ENCODE data around the gene RGS12. TPM values are rescaled to one million over a fixed set of nuclear protein-coding genes. Genes with fewer than 3 reads are reported as not detected.

RGS12 gene
- total RNA-seq, 1 experiment from 2014 or later = 16.9 TPM

DNA sequence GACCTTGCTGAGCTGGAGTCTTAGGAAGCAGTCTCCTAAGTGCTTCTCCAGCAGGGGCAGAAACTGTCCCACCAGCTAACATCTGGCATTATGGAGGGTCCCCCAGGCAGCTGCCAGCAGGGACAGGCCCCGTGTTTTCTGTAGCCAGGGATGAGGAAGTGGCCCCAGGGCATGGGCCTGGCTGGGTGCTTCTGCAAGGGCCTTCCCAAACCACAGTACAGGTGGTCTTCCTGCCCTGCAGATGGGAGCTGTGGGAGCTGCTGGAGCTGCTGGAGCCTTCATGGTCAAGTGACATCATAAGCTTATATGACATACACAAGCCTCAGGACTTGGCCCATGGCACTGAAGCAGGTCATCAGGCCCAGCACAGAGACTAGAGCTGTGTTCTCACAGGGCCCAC lies 48.8 kb upstream of the RGS12 start:
- Histone ChIP-seq H3K23me2 (ENCODE audit: insufficient read length, low read depth, low read length, poor library complexity, severe bottlenecking) (no peaks in the 10 kb centered on the region), H4K91ac (ENCODE audit: insufficient read length, low read depth, low read length) (no peak overlapping the region), H3K14ac (ENCODE audit: insufficient read depth, low read length) (no peak overlapping the region), H2BK120ac (ENCODE audit: low read depth, low read length, poor library complexity, severe bottlenecking) (no peak overlapping the region), H2BK15ac (ENCODE audit: low read depth, low read length) (no peak overlapping the region), H3K9me3 (ENCODE audit: control insufficient read depth, low read depth, low read length) (no peaks in the 10 kb centered on the region), H3K4ac (ENCODE audit: low read depth, low read length) (no peak overlapping the region), H4K20me1 (ENCODE audit: control insufficient read depth, insufficient read depth, insufficient read length) (no peaks in the 10 kb centered on the region), H4K5ac (ENCODE audit: insufficient read length, low read depth, low read length) (no peak overlapping the region), H3K4me2 (ENCODE audit: insufficient read depth, insufficient read length, low read length) (no peak overlapping the region), H2BK5ac (ENCODE audit: insufficient read length, low read length) (no peak overlapping the region), H3K9ac (ENCODE audit: extremely low read depth, insufficient read length, low read length) (no peak overlapping the region), H2BK12ac (ENCODE audit: insufficient read length, low read depth, low read length) (no peak overlapping the region), H3K23ac (ENCODE audit: insufficient read length, low read depth, low read length) (no peak overlapping the region), H3K4me1 (ENCODE audit: insufficient read depth, low read length) (no peaks in the 10 kb centered on the region), H2AFZ (ENCODE audit: low read length) (no peak overlapping the region), H4K8ac (replicated peaks; ENCODE audit: insufficient read length, low read depth, low read length) (no peak overlapping the region), H2AK5ac (ENCODE audit: insufficient read length, low read length) (no peak overlapping the region), H3K27me3 (ENCODE audit: insufficient read depth, low read length) (no peaks in the 10 kb centered on the region), H3K79me2 (ENCODE audit: insufficient read depth, low read length) (no peaks in the 10 kb centered on the region), H3K27ac (ENCODE audit: insufficient read length, low read depth, low read length) (no peak overlapping the region), H2BK20ac (ENCODE audit: low read depth, low read length, poor library complexity, severe bottlenecking) (no peak overlapping the region), H3K56ac (ENCODE audit: insufficient read length, low read depth, low read length) (no peak overlapping the region), H3K79me1 (ENCODE audit: insufficient read depth, low read depth, low read length, poor library complexity, severe bottlenecking) (no peaks in the 10 kb centered on the region), H3T11ph (ENCODE audit: low read length) (no peak overlapping the region), H3K18ac (ENCODE audit: insufficient read length, low read depth, low read length) (no peak overlapping the region)
- Mint-ChIP-seq H3K36me3 (ENCODE audit: insufficient read depth in 1 of 3, low read depth in 3 of 3) (peaks cover 24 to 35% (median 24%) of the 10 kb centered on the region in 3 experiments; a peak in 6 of 7 replicates), H3K27ac (no peak overlapping the region; a peak in 1 of 7 replicates), H3K4me1 (peaks cover 9 to 37% of the 10 kb centered on the region in 2 experiments), H3K4me3 (no peak overlapping the region), H3K27me3 (ENCODE audit: low read depth) (peaks cover 21% of the 10 kb centered on the region), H3K9me3 (no peaks in the 10 kb centered on the region; a peak in 1 of 5 replicates)
- WGBS (ENCODE audit: extremely low coverage, insufficient read length, low lambda C conversion rate) = no CpG with 5 or more reads among the region's 1 CpG
- DNase-seq = no peak
- TF ChIP-seq, protein P1, sequence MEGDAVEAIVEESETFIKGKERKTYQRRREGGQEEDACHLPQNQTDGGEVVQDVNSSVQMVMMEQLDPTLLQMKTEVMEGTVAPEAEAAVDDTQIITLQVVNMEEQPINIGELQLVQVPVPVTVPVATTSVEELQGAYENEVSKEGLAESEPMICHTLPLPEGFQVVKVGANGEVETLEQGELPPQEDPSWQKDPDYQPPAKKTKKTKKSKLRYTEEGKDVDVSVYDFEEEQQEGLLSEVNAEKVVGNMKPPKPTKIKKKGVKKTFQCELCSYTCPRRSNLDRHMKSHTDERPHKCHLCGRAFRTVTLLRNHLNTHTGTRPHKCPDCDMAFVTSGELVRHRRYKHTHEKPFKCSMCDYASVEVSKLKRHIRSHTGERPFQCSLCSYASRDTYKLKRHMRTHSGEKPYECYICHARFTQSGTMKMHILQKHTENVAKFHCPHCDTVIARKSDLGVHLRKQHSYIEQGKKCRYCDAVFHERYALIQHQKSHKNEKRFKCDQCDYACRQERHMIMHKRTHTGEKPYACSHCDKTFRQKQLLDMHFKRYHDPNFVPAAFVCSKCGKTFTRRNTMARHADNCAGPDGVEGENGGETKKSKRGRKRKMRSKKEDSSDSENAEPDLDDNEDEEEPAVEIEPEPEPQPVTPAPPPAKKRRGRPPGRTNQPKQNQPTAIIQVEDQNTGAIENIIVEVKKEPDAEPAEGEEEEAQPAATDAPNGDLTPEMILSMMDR (conservative IDR thresholded peaks at IDR 0.05) = no peak

Data from H9 (cell line).